DMS153 treated with DMSO at 0.1 percent for 48 hours (cell line): ENCODE results near the gene GULP1.

ENCODE experiments used
- DNase-seq: peaks from one replicate; lab custom pipeline; 2025; ENCODE audit not compliant: unreplicated experiment; lab: John Stamatoyannopoulos, UW

The GULP1 gene

DNA sequence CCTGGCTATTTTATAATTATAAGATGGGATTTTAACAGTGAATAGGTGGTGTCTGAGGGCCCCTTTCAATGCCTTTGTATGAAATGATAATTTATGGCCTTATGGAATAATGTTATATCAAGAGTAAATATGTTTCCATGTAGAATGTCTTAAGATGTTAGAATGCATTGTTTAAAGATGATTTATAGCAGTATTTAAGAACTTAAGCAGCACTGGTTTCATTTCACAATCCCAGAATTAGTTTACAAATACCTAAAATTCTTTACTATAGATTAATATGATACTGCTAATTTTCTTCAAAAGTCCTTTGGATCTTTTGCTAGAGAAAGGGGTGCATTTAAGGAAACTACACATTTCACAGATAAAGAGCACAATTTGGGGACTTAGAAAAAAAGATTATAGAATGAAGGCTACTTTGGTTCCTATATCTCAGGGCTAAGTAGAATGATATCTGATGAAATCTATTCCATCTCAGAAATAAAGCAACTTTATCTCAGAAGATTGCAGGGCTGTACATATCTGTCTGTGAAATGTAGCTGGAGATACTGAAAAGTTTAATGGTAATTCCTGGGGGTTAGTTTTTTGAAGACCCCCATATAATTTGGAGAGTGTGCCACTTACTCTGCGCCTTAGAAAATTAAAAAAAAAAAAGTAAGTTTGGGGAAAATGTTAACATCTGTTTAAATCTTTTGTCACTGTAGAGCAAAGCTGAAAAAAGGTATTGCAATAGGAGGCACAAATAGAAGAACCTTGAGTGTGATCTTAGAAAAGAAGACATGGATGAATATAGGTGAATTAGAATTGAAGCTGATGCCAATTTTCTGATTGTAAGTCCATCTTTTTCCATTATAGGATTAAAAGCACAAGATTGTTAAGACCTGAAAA is 123.4 kb downstream of the GULP1 start:
- DNase-seq: no peak

DNA sequence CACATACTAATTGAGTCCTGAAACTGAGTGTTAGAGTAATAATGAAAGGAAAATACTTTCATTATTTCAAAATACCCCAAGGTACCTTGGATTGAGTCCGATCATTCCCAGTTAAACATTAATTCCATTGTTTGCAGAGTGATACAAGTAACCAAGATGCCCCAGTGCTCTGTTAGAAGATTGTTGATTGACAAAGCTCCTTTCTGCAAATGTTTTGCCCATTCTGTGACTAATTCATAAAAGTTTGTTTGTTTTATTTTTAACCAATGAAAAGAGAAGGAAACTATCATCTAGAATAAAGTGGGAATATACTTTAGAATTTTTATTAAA is 124.0 kb downstream of the GULP1 start:
- DNase-seq: no peak

DNA sequence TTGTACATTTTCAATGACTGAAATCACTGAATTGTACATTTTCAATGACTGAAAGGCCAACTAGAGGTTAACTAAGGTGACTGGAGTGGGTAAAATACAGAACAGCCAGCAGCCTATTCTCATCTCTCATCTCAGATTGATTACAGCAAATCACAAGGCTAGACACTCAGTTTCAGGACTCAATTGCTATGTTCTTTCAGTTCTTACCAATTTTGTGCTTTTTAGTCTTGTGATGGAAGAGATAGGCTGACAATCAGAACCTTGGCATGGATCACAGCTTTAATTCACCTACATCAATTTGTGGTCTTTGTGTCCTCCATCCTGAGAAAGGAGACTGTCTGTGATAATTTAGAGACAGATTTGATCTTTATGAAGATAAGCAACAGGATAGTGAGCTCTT is 124.7 kb downstream of the GULP1 start:
- DNase-seq: no peak

DNA sequence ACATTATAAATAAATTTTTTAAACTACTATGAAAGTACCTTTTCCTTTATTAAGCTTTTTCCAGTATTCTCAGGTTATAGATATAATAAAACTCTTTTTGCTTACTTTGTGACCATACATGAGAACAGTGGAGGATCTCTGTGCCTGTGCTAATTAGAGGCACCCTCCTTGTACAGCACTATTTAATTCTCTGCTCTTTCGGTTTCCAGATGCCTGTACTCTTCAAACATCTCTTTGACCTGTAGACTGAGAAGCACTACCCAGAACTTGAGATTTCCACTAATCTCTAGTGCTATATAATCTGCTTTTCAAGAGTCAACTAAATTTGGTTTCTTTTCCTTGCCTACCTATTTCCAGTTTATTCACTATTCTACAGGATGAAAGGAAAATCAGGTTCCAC is 131.1 kb downstream of the GULP1 start:
- DNase-seq: no peak

DNA sequence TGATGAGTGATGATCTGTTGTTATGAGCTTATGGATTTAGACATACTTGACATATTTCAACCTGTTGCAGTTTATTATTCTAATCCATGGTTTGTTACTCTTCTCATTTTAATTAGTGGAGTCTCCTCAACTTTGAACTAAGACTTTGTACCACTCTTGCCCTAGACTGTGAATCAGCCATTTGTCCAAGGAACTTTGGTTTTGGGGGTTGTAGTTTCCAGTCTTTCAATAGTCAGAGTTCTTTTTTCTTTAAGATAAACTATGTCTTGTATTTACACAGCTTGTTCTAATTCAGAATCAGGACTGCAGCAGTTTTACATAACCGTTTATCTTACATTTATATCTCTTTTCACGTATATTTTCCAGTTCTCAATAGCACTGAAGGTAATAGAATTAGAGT is 133.6 kb downstream of the GULP1 start:
- DNase-seq: no peak

DNA sequence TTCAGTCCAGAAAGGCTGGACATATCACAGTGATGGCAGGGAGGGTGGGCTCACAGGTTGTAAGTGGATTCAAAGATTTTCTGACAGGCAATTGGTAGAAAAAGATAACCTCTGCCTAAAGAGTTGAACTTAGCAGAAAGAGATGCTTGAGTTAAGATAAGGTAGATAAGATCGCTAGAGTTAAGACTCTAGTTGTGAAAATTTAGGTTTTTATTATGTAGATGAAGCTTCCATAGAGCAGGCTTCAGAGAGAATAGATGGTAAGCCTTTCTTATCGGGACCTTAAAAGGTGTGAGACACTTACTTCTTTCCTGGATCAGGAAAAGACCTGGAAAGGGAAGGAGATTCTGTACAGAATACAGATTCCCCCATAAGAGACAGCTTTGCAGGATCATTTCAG is 134.4 kb downstream of the GULP1 start:
- DNase-seq: no peak

DNA sequence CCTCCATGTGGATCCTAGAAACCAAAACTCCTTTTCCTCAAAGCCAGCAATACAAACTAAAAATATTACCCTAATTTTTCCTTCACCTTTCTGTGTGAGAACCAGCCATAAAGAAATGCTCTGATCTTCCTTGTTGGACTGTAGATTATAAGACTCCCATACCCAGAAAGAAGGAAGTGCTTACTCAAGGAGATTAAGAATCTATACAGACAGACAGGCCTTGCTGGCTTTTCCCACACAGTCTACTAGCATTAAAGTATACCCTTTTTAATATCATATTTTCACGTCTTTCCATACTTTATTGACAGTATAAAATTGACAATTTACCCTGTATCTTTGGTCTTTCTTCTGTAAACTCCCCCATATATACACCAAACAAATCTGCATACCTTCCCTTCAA is 139.0 kb downstream of the GULP1 start:
- no peak for DNase-seq

DNA sequence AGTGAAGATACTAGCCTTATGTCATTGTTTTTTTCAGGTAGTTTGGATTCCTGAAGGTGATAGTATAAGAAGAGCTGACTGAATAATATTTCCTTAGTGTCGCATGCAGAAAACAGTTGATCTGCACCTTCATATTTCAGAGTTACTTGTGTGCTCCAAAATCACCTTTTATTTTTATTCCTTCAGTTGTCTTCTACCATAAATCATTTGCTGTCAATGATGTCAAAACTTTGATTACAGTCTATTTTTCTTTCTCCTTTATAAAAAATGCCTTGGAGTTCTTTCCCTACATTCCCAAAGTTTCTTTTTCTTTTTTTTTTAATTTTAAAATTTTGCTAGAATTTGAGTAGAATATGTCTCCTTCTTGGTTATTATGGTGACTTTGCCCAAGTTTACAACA is 142.3 kb downstream of the GULP1 start:
- DNase-seq: no peak

DNA sequence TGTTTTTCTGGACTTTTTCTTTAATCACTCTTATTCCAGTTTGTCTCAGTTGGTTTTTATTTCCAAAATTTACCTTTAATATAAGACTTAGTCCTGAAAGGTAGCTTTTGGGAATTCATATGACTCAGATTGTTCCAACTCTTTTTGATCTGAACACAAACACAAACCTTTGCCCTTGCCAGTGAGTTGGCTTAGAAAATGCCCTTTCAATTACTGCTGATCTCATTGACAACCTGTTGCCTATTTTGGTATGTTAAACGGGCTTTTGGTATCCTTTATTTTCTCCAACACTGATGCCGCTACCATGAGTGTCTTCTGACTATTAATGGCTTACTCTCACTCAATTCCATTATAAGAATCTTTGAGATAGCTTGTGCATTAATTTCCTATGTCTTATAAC is 143.4 kb downstream of the GULP1 start:
- DNase-seq: no peak

DNA sequence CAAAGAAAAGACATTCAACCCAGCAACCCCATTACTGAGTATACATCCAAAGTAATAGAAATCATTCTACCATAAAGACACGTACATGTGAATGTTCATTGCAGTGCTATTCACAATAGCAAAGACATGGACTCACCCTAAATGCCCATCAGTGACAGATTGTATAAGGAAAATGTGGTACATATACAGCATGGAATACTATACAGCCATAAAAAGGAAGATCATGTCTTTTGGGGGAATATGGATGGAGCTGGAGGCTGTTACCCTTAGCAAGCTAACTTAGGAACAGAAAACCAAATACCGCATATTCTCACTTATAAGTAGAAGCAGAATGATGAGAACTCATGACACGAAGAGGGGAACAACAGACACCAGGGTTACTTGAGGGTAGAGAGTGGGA is 145.9 kb downstream of the GULP1 start:
- DNase-seq: no peak

DNA sequence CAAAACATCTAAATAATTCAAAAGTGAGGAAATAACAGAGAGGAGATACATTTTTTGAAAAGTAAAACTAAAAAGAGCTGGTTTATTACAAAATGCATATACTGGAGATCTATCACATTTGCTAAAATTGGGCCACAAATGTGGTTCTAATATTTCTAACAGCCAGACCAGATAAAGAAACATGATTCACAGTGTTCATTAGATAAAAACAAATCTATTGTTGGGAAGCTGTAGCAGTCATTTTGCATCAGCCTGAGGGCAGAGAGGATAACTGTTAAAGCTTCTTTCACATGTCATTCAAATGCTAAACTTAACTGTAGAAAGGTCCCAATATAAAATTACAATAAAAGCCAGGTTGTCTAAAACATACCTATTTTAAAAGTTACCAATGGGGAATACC is 148.3 kb downstream of the GULP1 start:
- no peak for DNase-seq

DNA sequence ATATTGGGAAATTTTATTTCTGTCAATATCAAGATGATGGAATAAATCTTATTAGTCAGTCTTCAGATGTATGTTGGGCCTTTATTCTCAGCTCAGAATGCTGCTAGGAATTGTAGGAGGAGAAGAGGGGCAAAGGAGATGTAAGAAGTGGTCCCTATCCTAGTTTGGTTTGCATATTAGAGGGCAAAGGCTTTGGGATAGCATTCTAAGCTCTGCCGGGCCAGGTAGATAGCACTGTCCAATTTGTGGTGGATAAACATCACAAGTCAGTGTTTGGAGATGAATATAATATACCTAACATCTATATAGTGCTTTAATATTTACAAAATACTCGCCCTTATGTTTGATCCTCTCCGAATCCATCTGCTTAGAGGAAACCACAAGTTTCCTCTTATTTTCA is 149.2 kb downstream of the GULP1 start:
- no peak for DNase-seq

DNA sequence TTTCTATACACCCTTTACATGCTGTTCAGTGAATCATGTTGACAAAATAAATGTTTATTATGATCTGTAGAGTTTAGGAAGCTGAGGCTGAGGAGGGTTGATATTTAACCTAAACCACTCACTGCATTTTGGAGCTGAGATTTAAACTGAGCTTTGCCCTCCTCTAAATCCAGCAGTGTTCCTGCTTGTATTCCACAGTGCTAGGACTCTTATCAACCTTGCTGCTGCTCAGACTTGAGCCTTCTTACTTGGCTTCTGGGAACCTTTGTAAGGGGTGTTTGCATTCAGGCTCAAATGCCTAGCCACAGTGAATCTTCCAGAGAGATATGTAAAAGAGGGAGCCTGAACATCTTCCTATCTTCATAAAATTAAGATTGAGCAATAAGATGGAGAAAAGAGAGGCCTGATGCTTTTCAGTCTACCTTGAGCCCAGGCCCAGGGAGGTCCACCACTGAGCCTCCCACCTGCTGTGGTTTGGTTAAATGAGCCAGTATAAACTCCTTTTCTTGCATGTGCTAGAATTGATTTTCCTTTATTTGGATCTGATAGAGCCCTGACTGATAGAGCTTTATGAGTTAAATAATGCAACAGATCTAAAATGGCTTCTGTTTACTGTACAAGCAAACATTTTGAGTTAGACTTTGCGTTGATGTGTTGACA is 149.7 kb downstream of the GULP1 start:
- no peak for DNase-seq

DNA sequence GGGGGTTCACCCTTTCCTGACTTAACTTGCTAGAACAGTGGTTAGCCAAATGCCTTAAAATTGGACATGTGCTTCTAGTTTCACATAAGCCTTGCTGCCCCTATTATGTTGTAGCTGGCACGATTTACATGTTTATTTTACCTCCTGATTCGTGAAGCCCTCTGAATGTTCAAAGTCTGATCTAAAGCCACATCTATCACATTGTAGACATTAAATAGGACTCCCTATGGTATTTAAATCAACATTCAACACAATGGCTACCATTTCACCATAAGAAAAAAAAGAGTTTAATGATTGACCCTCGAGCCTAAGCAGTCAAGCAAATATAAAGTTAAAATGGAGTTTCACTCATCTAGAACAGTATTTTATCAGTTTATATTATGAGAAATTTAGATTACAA is 151.5 kb downstream of the GULP1 start:
- no peak for DNase-seq

DNA sequence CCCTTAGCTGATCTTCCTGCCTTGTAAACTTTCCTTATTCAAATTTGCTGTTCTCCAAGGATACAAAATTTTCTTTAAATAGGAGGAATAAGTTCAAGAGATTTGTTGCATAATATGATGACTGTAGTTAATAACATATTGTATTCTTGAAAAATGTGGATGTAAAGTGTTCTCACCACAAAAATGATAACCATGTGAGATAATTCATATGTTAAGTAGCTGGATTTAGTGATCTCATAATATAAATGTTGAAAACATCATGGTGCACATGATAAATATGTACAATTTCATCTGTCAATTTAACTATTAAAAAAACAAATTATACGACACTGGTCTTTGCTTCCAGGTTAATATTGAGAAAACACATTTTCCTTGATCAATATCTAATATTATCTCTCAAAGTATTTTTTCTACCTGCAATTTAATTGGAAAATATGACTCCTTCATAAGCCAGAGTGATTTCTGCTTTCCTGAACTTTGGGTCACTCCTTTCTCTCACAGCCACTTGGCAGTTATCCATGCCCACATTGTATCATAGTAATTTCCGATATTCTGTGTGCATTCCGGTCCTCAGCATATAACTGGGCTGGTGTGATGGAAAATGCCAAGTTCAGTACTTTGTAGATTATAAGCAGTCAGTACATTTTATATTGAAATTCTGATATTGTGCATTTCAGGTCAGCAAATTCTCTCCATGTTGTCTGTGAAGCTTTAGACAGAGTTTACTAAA is 152.6 kb downstream of the GULP1 start:
- no peak for DNase-seq

DNA sequence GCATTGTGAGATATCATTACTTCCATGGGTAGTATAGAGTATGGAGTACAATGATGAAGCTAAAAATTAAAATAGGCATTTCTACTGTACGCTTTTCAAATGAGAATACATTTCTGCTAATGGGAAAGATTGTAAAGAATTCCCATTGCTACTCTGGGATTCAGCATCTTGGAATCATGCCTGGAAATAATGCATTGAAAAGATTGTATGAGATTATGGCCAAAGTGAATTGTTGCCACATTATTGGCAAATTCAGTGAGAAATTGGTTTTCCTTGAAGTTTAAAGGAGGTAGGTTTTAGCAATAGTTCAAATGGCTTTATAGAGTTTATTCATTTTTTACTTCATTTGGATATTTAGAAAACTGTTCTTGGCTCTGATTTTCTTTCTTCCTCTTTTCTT is 157.9 kb downstream of the GULP1 start:
- DNase-seq: no peak

DNA sequence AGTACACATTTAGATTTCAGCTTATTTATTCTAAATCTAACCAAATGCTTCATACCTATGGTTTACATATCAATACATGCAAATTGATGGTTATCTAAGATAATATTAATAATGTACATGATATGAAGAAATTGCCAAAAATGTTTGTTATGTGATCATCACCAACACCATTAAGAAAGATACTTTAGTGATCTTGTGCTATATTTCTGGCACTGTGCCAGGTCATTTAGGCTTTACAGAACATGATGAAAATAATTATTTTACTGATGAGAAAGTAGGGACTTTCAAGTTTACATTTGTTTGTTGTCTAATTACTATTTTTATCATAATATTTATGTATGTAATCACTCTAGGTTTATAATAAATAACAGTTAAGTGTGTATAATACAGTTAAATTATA is 158.3 kb downstream of the GULP1 start:
- no peak for DNase-seq

DNA sequence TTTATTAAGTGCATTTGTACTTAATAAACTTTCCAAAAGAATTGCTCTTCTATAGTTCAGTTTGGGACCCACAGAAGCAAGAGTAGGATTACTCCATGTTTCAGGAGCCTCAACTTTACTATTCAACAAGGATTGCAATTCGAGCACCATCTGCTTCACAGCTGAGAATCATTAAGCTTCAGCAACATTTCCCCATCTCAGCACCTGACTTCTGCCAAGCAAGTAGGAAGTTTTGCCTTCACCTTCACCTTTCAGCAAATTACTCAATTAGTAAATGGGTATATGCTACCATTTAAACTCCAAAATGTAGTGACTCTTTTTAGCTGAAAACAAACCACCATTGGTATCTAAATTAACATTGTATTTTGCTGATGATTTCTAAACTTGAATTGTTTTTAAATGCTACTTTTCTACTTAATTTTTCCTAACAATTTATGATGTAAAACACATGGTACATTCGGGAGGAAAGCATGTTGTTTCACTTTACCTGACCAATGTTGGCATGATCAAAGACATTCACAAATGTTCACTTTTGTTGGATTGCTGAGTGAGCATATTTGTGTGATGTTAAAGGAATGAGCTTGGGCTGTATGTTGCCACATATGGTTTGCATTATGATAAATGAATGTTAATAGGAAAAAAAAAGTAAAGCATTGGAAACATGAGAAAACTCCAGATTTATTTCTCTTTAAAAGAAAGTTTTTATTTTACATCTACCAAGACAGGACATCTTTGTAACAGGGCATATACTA is 159.2 kb downstream of the GULP1 start:
- DNase-seq: no peak

DNA sequence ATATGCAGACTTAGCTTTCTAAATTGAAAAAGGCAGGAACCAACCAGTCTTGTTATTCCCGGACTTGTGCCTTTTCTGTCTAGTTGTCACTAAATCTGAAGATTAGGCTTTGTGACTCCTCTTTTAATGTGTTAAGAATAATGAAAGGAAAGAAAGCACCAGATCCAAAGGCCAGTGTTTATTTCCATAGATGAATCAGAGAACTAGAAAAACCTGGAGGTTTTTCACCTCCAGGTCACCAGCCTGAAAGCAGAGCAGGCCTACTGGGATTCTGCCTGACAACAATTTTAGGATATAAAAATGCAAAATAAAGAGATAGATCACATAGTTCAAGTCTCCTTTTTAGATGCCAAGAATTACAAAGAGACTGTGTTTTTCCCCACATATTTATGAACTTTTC is 160.4 kb downstream of the GULP1 start:
- no peak for DNase-seq

DNA sequence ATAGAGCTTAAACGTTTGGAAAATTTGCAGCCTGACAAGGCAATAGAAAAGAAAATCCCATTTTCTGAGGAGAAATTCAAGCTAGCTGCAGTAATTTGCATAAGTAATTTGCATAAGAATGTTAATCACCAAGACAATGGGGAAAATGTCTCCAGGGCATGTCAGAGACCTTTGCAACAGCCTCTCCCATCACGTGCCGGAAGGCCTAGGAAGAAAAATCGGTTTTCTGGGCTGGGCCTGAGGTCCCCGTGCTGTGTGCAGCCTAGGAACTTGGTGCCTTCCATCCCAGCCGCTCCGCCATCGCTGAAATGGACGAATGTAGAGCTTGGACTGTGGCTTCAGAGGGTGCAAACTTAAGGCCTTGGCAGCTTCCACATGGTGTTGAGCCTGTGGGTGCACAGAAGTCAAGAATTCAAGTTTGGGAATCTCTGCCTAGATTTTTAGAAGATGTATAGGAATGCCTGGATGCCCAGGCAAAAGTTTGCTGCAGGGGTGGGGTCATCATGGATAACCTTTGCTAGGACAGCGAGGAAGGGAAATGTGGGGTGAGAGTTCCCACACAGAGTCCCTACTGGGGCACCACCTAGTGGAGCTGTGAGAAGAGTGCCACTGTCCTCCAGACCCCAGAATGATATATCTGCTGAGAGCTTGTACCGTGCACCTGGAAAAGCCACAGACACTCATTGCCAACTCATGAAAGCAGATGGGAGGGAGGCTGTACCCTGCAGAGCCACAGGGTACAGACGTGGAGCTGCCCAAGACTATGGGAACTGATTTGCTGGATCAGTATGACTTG is 164.6 kb downstream of the GULP1 start:
- no peak for DNase-seq

DNA sequence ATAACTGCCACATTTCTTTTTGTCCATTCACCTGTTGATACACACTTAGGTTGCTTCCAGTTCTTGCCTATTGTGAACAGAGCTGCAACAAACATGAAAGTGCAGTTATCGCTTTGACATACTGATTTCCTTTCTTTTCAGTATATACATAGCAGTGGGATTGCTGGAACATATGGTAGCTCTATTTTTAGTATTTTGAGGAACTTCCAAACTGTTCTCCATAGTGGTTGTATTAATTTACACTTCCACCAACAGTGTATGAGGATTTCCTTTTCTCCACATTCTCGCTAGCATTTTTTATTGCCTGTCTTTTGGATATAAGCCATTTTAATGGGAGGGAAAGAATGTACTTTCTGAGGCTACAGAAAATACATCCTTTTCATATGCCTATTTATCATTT is 167.4 kb downstream of the GULP1 start:
- no peak for DNase-seq
